ENCODE results near the gene STRADA.

DNA sequence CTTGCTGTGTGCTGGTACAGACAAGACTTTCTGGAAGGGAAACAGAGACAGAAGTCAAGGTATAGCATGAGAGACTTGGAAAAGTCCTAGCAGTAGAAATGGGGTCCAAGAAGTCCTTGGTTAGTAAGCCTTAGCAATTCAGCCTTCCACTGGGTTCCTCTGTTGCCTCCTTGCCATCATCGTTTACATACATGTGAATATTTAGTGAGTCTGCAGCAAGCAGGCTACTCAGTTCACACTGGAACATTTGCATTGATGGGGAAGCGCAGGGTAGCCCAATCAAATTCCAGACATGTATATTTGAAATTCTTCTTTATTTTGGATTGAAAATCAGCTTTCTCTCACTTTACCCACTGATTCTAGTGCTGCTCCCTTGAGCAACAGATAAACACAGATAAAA is 68.7 kb downstream of the STRADA start:
- TF ChIP-seq, protein P1, sequence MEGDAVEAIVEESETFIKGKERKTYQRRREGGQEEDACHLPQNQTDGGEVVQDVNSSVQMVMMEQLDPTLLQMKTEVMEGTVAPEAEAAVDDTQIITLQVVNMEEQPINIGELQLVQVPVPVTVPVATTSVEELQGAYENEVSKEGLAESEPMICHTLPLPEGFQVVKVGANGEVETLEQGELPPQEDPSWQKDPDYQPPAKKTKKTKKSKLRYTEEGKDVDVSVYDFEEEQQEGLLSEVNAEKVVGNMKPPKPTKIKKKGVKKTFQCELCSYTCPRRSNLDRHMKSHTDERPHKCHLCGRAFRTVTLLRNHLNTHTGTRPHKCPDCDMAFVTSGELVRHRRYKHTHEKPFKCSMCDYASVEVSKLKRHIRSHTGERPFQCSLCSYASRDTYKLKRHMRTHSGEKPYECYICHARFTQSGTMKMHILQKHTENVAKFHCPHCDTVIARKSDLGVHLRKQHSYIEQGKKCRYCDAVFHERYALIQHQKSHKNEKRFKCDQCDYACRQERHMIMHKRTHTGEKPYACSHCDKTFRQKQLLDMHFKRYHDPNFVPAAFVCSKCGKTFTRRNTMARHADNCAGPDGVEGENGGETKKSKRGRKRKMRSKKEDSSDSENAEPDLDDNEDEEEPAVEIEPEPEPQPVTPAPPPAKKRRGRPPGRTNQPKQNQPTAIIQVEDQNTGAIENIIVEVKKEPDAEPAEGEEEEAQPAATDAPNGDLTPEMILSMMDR (IDR thresholded peaks at IDR 0.05 in 2 of 3, conservative IDR thresholded peaks at IDR 0.05 in 1 of 3; ENCODE audit: control insufficient read depth in 2 of 3, extremely low read depth in 1 of 3, insufficient read depth in 1 of 3, low read depth in 3 of 3, low read length in 3 of 3), result no peak
- TF ChIP-seq BCL11A (IDR thresholded peaks at IDR 0.05; ENCODE audit: low read depth, low read length), result no peak
- no peak for TF ChIP-seq NR2F1 (conservative IDR thresholded peaks at IDR 0.05)
- no peak for TF ChIP-seq EZH2 (IDR thresholded peaks at IDR 0.05; ENCODE audit: borderline replicate concordance, control insufficient read depth, low read depth, low read length)
- TF ChIP-seq CEBPB (IDR thresholded peaks at IDR 0.05; ENCODE audit: borderline replicate concordance in 1 of 2, low read depth in 2 of 2, low read length in 2 of 2), result no peak
- no peak for TF ChIP-seq TCF12 (IDR thresholded peaks at IDR 0.05; ENCODE audit: low read depth, low read length)
- no peak for TF ChIP-seq TBL1XR1 (IDR thresholded peaks at IDR 0.05; ENCODE audit: low read depth, low read length)
- TF ChIP-seq RAD21 (IDR thresholded peaks at IDR 0.05; ENCODE audit: insufficient read depth, low read depth, low read length), result no peak
- no peak for TF ChIP-seq SIN3A (IDR thresholded peaks at IDR 0.05; ENCODE audit: low read depth, low read length)
- no peak for TF ChIP-seq SPI1 (IDR thresholded peaks at IDR 0.05; ENCODE audit: borderline replicate concordance, insufficient read depth, low read depth, low read length)
- TF ChIP-seq ATF7 (IDR thresholded peaks at IDR 0.05; ENCODE audit: low read depth), result no peak
- no peak for TF ChIP-seq TAF1 (IDR thresholded peaks at IDR 0.05; ENCODE audit: borderline replicate concordance, low read depth, low read length)
- TF ChIP-seq POLR2A (IDR thresholded peaks at IDR 0.05; ENCODE audit: low read depth, low read length), result no peak
